ENCODE data around the gene PARK7.

PARK7 gene

DNA sequence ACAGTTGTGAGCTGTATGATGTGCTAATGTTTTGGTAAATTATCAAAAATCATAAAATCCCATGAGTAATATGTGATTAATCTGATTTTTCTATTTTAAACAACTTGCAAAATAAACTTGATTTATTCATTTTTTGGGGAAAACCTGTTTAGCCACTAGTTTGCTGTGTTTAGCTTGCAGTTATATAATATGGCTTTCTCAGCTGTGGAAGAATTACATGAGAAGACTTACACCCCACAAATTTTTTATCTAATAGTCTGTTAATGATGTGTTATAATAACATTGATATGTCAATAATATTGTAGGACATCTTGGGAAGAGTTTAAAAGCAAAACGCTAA is 67.0 kb downstream of the PARK7 start:
- H3K27ac ChIP-seq: peak overlapping the region; percentile 92

DNA sequence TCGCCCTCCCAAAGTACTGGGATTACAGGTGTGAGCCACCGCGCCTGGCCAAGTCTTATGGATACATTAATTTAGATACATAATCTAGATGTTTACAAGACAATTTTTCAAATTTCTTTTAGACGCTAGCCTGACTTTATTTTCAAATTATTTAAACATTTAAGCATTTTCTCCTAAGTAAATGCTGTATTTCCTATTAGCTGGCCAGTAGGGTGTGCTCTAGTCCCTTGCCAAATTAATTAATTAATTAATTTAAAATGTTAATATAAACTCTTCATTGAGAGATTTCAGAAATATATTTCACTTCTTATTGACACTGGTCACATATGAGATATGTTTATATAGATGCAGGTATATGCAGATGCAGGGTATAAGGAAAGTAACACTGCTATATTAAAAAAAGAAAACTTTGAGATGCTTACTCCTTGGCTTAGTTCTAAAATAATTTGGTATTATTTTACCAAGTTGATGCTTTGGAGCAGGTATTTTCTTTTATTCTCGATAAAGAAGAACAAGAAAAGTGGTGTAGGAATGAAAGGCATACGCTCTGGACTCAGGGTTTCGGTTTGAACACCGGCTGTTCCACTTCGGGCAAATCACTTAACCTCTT is 69.8 kb downstream of the PARK7 start:
- TF ChIP-seq, protein P1, sequence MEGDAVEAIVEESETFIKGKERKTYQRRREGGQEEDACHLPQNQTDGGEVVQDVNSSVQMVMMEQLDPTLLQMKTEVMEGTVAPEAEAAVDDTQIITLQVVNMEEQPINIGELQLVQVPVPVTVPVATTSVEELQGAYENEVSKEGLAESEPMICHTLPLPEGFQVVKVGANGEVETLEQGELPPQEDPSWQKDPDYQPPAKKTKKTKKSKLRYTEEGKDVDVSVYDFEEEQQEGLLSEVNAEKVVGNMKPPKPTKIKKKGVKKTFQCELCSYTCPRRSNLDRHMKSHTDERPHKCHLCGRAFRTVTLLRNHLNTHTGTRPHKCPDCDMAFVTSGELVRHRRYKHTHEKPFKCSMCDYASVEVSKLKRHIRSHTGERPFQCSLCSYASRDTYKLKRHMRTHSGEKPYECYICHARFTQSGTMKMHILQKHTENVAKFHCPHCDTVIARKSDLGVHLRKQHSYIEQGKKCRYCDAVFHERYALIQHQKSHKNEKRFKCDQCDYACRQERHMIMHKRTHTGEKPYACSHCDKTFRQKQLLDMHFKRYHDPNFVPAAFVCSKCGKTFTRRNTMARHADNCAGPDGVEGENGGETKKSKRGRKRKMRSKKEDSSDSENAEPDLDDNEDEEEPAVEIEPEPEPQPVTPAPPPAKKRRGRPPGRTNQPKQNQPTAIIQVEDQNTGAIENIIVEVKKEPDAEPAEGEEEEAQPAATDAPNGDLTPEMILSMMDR (conservative IDR thresholded peaks at IDR 0.05): peak; percentile 91
- H3K27ac ChIP-seq: no peak overlapping the region; the same call in 1 of the 2 replicates

More for the DNA sequence above, 67.0 kb downstream of the PARK7 start:
- TF ChIP-seq, protein P1 (conservative IDR thresholded peaks at IDR 0.05): no peak

DNA sequence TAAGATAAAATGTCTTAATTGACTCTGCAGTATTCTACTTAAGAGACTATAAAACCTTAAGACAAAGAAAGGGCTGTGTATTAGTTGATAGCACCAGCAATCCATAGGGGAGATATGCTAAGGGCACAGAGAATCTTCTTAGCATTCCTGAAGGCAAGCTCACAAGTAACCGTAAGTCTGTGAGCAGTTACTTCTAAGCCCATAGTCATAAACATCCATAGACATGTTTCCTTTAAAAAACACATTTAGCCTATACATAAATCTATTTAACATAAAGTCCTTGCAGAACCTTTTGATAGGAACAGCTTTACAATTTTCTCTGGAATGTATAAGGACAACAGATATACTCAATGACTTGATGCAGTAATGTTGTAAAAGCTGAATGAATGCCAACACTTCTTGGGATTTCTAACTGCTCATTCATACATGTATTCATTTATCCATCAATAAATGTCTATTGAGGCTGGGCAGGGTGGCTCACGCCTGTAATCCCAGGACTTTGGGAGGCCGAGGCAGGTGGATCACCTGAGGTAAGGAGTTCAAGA is 70.9 kb downstream of the PARK7 start:
- TF ChIP-seq, protein P1 (conservative IDR thresholded peaks at IDR 0.05): no peak

DNA sequence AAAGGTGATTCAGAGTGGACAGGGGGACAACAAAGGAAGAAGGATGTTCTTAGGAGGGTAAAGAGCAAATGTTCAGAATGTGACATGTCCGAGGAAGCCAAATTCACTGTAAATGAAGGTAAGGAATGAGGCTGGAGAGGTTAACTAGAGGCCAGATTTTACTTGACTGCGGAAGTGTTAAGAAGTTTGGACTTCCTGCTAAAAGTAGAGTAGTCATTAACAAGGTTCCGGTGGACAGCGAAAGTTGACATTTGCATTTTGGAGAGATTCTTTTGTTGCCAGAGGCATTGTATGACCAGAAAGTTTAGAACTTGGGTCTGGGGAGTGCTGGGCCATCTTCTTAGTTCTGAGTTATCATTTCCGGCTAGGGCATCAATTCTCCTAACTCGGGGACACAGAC is 71.8 kb downstream of the PARK7 start:
- TF ChIP-seq, protein P1 (conservative IDR thresholded peaks at IDR 0.05): no peak
- H3K27ac ChIP-seq: no peak overlapping the region

More for the DNA sequence above, 70.9 kb downstream of the PARK7 start:
- H3K27ac ChIP-seq: no peak overlapping the region

Data from VCaP (cell line).